GM08714 (cell line): ENCODE results near the gene ARHGAP6.
"Not testable (repeated sequence)": the region's sequence is repeated elsewhere in the genome, so short reads cannot be mapped to it uniquely, and the experiment has no call there.

Experiments used
- H3K4me3 ChIP-seq: fragments of 200-500 bp; sonication (Bioruptor generic); 2 replicates; pipeline ENCODE4 v1.5.1; 2014; ENCODE audit warnings: mild to moderate bottlenecking, low read length, inconsistent platforms
- ZNF274 ChIP-seq: IDR thresholded peaks from 2 replicates; pipeline ENCODE4 v1.6.1; 2012; ENCODE audit warnings: mild to moderate bottlenecking, low read depth, low read length

Gene ARHGAP6

DNA sequence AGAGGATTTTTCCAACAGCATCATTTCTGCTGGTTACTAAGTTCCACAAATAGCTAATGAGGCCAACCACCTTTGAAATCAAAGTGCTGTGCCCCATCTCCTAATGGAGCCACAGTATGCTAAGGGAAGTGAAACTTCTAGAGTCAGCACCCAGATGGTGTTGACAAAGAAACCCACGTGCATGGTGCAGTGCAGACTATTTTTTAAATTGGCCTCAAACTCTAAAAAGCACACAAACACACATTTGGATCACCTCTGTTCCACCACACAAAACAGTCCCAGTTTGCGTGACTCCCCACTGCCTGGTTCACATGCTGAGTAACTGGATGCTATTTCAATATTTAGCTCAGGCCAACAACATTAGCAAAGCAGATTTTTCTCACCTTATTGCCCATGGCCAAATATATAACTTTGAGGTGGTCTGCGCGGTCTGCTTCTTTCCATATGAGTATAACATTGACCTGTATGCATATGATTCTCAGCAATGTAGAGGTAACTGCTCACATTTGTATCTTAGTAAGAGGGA lies 302.6 kb downstream of the ARHGAP6 start:
- no peak overlapping the region for H3K4me3 ChIP-seq
- TF ChIP-seq ZNF274 = no peak

DNA sequence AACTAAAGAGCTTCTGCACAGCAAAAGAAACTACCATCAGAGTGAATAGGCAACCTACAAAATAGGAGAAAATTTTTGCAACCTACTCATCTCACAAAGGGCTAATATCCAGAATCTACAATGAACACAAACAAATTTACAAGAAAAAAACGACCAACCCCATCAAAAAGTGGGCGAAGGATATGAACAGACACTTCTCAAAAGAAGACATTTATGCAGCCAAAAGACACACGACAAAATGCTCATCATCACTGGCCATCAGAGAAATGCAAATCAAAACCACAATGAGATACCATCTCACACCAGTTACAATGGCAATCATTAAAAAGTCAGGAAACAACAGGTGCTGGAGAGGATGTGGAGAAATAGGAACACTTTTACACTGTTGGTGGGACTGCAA lies 304.1 kb downstream of the ARHGAP6 start:
- H3K4me3 ChIP-seq = not testable (repeated sequence)

DNA sequence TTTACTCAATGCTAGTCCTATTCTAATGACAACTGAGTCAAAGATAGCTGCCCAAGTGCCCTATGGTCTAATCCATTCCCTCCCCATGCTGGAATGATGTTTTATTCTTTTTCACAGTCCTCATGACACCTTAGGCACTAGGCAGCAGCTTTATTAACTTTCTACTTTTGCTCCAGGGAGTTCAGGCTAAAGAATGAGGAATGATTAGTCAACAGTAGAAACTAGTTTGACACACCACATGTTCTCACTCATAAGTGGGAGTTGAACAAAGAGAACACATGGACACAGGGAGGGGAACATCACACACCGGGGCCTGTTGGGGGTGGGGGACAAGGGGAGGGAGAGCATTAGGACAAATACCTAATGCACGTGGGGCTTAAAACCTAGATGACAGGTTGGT lies 309.8 kb downstream of the ARHGAP6 start:
- not testable (repeated sequence) for H3K4me3 ChIP-seq

DNA sequence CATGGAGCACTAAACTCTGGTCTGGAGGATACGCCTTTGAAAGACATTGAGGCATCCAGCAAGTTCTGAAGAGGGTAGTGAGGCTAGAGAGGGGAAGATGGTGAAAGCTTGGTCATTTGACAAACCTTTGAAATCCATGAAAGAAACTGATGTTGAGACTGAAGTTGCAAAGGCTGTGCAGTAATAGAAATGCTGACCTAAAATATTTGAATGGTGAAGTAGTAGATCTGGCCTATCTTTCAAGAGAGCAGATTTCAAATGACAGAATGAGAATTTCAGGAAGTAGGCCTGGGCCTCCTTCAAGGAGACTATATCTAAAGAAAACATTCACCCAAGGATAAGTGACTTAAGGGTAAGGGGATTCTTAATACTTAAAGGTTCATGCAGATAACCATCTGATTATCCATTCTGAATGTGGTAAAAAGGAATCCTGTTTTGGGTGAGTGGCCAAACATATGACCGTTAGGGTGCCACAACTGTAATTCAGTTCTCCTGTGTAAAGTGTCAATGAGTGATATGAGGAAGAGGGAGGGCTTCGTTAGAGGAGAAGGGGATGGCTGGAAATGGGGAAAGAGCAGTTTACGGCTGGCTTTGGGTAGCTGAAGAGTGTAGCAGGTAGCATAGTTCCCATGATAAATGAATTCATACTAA lies 310.3 kb downstream of the ARHGAP6 start:
- no peak overlapping the region for H3K4me3 ChIP-seq
- no peak for TF ChIP-seq ZNF274

DNA sequence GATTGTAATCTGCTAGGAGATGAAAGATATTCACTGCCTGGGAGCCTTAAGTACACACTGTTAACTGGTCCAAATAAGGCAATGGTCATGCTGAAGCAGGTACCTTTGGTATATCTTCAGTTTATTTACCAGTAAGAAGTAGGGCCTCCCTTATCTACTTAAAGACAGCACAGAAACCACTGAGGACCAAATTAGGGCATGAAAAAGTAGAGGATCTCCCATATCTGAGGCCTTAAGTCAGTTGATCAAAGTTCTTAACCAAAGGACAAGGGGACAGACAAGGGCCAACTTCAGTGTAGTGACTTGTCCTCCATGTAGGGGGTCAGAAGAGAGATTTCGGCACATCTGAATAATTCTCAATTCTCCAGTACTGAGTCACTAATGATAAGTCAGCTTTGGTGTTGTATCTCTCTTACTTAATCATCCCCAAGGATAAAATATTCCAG lies 313.4 kb downstream of the ARHGAP6 start:
- TF ChIP-seq ZNF274 = no peak
- no peak overlapping the region for H3K4me3 ChIP-seq

DNA sequence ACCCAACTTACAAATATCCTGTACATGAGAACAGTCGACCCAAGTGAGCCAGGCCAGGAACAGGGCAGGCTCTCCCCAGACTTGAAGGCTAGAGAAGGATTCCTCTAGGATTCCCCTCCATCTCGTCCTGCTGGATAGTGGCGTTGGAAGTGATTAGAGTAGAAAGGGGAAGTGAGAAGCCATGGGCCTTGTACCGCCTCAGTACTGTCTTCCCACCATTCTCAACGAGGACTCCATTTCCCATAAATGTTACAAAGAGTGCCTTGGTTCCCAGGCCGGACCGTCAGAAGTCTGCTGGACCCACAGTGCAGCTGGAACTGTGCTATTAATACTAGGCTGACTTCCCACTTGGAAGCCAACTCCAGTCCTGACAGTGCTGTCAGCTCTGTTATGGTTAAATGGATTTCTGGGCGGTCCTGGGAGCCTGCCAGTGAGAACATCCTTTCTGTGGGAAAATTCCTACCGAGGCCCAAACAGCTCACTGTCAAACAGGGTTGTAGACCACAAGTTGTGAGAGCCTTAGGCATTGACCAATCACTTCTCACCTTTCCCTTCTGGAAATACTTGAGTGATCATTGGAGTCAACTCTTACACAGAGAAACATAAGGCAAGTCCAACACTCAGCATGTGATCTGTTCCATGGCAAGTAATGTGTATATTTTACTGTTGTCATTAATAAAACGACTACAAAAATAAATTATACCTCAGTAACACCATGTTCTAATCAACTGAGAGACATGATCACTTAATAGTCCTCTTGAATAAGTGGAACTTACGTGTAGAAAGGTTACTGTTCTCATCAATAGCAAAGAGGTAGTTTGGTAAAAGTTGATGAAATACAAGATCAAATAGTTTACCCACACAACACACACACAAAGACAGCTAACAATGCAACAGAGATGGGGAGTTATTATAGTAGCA lies 314.1 kb downstream of the ARHGAP6 start:
- TF ChIP-seq ZNF274 = no peak

DNA sequence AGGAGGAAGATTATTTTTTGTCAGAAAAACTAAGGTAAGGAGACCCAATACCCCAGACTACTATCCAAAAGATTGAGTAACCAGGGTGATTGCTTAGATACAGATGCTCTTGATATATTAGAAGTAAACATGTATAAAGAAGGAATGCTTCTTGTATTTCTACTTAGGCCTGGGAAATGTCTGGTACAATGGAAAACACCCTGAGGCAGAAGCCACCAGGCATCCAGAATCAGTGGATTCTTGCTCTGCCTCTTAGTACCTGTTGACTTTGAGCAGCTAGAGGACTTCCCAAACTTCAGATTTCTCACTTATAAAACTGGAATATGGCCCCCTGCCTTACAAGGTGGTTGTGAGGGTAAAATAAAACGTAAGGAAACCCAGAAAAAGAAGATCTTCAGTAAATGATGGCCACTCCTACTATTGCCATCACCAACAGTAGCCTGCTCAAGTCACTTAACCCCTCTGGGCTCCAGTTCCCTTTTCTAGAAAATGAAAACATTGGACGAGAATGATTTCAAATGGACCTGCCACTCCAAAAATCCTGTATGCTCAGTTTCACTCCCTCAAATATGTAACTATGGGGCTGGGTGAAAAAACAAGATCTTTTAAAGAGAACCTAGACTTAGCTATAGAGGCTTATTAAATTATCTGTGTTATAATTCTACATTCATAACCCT lies 315.9 kb downstream of the ARHGAP6 start:
- no peak for TF ChIP-seq ZNF274

More for the DNA sequence above, 314.1 kb downstream of the ARHGAP6 start:
- no peak overlapping the region for H3K4me3 ChIP-seq

DNA sequence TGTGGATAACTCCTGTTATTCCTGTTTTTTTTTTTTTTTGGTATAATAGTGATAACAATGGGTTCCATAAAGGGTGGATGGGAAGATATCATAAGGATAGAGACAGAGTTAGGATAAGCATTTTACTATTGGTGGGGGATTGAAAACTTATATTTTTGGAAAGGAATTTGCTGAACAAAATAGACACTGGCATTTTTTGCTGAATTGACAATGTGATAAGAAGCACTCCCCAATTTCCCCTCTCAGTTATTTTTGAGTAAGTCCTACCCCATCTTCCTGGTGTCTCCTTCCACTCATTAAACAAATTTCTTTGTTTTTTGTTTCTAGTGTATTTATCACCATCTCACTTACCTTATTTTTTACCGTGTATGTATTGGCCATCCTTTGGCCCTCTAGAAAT lies 316.7 kb downstream of the ARHGAP6 start:
- TF ChIP-seq ZNF274 = no peak
- no peak overlapping the region for H3K4me3 ChIP-seq

More for the DNA sequence above, 315.9 kb downstream of the ARHGAP6 start:
- H3K4me3 ChIP-seq = no peak overlapping the region

DNA sequence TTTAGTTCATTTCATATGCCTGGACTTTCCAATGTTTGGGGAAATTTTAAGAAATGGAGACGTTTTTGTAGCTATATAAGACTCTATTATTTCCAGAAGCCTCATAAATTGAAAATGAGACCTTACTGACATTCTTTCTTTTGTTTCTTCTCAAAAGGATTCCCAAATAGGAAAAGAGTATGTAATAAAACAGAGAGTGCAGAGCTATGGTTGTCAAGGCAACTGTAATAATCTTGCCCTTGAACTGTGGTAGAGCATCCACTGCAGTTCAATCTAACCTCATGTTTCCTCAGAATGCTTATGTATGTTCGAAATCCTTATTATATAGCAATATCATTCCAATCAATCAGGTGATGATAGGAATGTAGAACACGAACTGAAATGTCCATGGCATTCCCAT lies 318.4 kb downstream of the ARHGAP6 start:
- H3K4me3 ChIP-seq = no peak overlapping the region
- no peak for TF ChIP-seq ZNF274

DNA sequence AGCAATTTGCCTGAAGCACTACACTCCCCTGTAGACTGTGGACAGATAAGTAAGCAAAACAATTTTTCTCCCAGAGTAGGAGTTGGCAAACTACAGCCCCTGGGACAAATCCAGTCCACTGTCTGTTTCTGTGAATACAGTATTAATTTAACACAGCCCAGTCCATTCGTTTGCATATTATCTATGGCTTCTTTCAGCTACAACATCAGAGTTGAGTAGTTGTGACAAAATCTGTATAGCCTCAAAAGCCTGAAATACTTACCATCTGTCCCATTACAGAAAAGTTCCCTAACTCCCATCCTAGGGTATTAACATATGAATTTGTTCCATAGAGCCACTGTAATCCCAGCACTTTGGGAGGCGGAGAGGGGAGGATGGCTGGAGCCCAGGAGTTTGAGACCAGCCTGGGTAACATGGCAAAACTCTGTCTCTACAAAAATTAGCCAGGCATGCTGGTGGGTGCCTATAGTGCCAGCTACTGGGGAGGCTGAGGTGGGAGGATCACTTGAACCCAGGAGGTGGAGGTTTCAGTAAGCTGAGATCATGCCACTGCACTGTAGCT lies 319.5 kb downstream of the ARHGAP6 start:
- no peak overlapping the region for H3K4me3 ChIP-seq
- TF ChIP-seq ZNF274 = no peak

DNA sequence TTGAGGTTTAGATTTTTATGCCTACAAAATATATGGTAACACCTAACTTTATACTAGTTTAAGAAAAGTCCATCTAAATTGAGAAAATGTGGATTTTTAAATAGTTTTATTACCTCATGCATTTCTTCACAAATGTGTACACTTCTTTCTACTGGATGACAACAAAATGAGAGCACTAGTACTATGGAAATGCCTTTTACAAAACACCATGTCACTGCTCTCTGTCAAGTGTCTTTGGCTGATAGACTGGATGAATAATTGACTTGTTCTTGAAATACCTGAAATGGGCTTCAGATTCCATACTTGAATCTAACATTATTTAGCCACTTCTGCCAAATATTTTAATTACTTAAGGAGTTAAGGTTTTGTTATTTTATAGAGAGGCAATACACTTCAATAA lies 323.0 kb downstream of the ARHGAP6 start:
- no peak for TF ChIP-seq ZNF274
- no peak overlapping the region for H3K4me3 ChIP-seq

DNA sequence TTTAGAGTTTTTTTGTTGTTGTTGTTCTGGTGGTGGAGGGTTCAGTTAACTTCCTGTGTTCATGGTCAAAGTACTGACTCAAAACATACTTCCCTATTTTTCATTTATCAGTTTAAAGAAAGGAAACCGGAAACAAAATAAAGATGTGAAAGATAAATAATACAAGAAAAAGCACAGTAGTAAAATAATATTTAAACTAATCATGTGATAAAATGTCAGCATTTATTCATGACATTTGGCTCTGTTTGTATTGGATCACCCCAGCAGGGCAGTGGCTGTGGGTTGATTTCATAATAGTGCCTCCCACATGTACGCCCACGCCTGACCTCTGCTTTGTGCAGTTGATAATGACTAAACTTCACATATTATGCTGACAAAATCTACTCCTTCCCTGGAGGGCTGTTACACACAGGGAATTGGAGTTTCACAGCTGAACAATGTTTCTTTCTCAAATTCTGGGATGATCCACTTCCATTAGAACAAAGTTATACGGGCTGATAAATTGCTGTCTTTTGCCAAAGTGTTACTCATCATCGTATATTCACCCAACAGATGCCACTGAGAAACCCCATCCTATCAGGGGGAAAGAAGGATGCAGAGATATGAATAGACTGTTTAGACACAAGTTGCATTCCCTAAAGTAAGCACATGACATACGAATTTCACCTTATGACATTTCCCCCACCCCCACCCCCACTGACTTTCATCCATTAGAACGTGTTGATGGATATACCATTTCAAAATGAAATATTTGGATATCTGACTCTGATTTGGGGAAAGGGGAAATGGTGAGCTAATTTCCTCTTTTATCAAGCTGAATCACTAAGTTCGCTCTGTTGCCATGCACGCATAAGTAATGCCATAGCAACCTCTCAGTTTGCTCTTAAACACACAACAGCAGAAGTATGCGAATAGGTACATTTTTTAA lies 324.2 kb downstream of the ARHGAP6 start:
- no peak overlapping the region for H3K4me3 ChIP-seq
- no peak for TF ChIP-seq ZNF274

DNA sequence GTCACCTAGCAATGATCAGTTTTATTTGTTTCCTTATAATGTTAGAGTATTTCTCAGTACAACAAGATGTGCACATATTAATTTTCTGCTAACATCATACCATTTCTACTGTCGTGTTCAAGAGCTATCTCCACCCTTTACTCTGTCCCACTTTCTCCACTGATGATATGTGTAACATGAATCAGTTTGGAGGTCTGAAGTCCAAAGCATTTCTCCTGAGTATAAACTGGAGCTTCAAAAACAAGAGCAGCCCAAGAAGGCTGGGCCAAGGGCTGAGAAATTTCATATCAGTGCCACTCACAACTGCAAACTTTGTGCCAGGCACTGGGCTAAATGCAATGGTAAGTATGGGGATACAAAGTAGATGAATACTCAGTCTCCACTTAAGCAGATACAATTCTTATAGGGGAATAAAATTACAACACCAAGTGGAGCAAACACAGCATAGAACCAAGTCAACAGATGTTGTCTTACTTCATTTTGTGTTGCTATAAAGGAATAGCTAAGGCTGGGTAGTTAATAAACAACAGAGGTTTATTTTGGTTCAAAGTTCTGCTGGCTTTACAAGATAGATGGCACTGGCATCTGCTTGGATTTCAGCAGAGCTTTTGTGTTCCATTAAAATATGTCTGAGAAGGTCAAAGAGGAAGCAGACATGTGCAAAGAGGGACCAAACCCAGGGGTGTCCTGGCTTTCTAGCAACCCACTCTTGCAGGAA lies 328.3 kb downstream of the ARHGAP6 start:
- H3K4me3 ChIP-seq = no peak overlapping the region
- TF ChIP-seq ZNF274 = no peak
